Right lobe of liver (tissue), 4 donors: ENCODE data around the gene CACNA2D1.

ENCODE experiments used
- CTCF ChIP-seq, 4 donors: fragments of 200-600 bp in 3 of 4; fragments of 450-650 bp in 1 of 4; IDR thresholded peaks; one replicate each; pipeline versions ENCODE4 v1.5.1 to v1.8.0; 2016 to 2022; ENCODE audit warnings: antibody characterized with exemption in 4 of 4, mild to moderate bottlenecking in 2 of 4
- POLR2A ChIP-seq: fragments of 450-650 bp; IDR thresholded peaks from one replicate; pipeline ENCODE4 v1.6.1; 2017; ENCODE audit warnings: antibody characterized with exemption, mild to moderate bottlenecking
- donor health status: DM: no; HTN: no; CAD: no.
- donor health status: DM: no; HTN: no; CAD: no.
- donor health status: DM: no; HTN: yes; CAD: no.

GRCh38 chr7:82375713-82376112 is 67.9 kb downstream of the CACNA2D1 start:
- no peak for TF ChIP-seq CTCF (IDR thresholded peaks at IDR 0.05)
- no peak for TF ChIP-seq POLR2A
